WTC11 (cell line): ENCODE results near the gene NKAPL.

Source experiments
- CTCF ChIP-seq: fragments of 200-600 bp; IDR thresholded peaks from 2 replicates; pipeline ENCODE4 v1.8.0; 2022; ENCODE audit warnings: antibody characterized with exemption
- JAZF1 ChIP-seq: fragments of 250-450 bp; sonication (Bioruptor Pico); IDR thresholded peaks from 2 replicates; pipeline ENCODE4 v1.9.0; 2021; ENCODE audit warnings: moderate library complexity, mild to moderate bottlenecking, inconsistent platforms
- MAX ChIP-seq: sonication (generic); formaldehyde crosslinking; IDR thresholded peaks from 2 replicates; pipeline ENCODE4 v1.8.0; 2022; ENCODE audit warnings: mild to moderate bottlenecking, missing genetic modification reagents
- ZNF121 ChIP-seq: sonication (generic); formaldehyde crosslinking; IDR thresholded peaks from 2 replicates; pipeline ENCODE4 v1.8.0; 2023; ENCODE audit warnings: missing genetic modification reagents

DNA sequence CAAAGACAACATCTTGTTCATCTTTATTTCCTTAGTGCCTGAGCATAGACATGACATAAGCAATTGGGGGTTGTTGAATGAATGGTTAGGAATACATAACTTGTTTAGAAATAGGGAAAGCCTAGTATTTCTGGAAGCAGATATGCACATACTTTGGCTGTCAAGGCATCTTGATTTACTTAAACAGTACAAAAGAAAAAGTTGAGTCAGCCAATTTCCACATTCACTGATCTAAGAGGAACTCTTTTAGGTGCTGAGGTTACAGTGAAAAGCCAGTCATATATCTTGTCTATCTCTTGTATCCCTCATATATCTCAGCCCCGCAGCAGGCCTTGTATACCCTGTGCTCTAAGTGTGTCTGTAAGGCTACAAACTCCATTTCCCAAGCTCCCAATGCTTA lies 18.6 kb upstream of the NKAPL start:
- TF ChIP-seq ZNF121 (no peak), MAX (CRISPR knock-in tag) (no peak), JAZF1 (CRISPR knock-in tag) (no peak), CTCF (no peak)
